Stimulated activated memory B cell treated with anti-CD40 and anti-IgM and Interleukin-4, amounts not matched to agents 10 μg/mL and 1 μg/mL and 100 μg/mL, for 72 hours (primary cell): ENCODE results near the gene TRPM2.
"Not testable (repeated sequence)": the region's sequence is repeated elsewhere in the genome, so short reads cannot be mapped to it uniquely, and the experiment has no call there.

Source experiments
- ATAC-seq: fragments of 150-1000 bp; cut with Tn5 transposase; 2 replicates; pipeline ENCODE4 v1.10.0; 2021
- H3K27ac Mint-ChIP-seq: one replicate; pipeline ENCODE4 v1.8.0; 2022; ENCODE audit warnings: mild to moderate bottlenecking, mixed read lengths
- H3K27me3 Mint-ChIP-seq: one replicate; pipeline ENCODE4 v1.8.0; 2022; ENCODE audit warnings: mixed read lengths
- H3K36me3 Mint-ChIP-seq: one replicate; pipeline ENCODE4 v1.8.0; 2022; ENCODE audit warnings: mixed read lengths
- H3K4me1 Mint-ChIP-seq: one replicate; pipeline ENCODE4 v1.8.0; 2022; ENCODE audit warnings: mixed read lengths
- H3K4me3 Mint-ChIP-seq: one replicate; pipeline ENCODE4 v1.8.0; 2022; ENCODE audit warnings: mild to moderate bottlenecking, moderate library complexity, mixed read lengths
- H3K9me3 Mint-ChIP-seq: one replicate; pipeline ENCODE4 v1.8.0; 2022; ENCODE audit warnings: mixed read lengths

Gene TRPM2

GRCh38 chr21:44337941-44338895 lies 15.2 kb upstream of the TRPM2 start:
- peak; percentile 40 for ATAC-seq
- peaks cover 13% of the 10 kb centered on the region for H3K36me3 Mint-ChIP-seq
- H3K9me3 Mint-ChIP-seq: no peaks in the 10 kb centered on the region
- H3K27ac Mint-ChIP-seq: peak overlapping the region; percentile 100
- H3K4me3 Mint-ChIP-seq: peak overlapping the region; percentile 50
- H3K4me1 Mint-ChIP-seq: peaks cover 35% of the 10 kb centered on the region
- no peaks in the 10 kb centered on the region for H3K27me3 Mint-ChIP-seq

- Mint-ChIP-seq H3K27me3 (no peaks in the 10 kb centered on the region), H3K4me3 (peak within 1 kb of the TSS; percentile 97), H3K4me1 (peaks cover 35% of the 10 kb centered on the region), H3K9me3 (no peaks in the 10 kb centered on the region), H3K27ac (peak within 1 kb of the TSS; percentile 100), H3K36me3 (peaks cover 13% of the 10 kb centered on the region)
- ATAC-seq: peak; percentile 96
Measured at GRCh38 chr21:44338971-44339910, 14.2 kb upstream of the TRPM2 start, which contains the start of gene CFAP410. CFAP410 (minus strand) TSS chr21:44339390; CDS start chr21:44339194, 196 bp downstream.

- ATAC-seq, H3K36me3 Mint-ChIP-seq, H3K9me3 Mint-ChIP-seq, H3K4me3 Mint-ChIP-seq, H3K27ac Mint-ChIP-seq: not testable (repeated sequence)
- Mint-ChIP-seq H3K27me3 (peaks cover 24% of the 10 kb centered on the region), H3K4me1 (peaks cover 25% of the 10 kb centered on the region)
Measured at GRCh38 chr21:44341726-44342458, 11.5 kb upstream of the TRPM2 start.

GRCh38 chr21:44342981-44343380 lies 10.4 kb upstream of the TRPM2 start:
- H3K27me3 Mint-ChIP-seq: peaks cover 24% of the 10 kb centered on the region
- peaks cover 15% of the 10 kb centered on the region for H3K4me1 Mint-ChIP-seq
- H3K4me3 Mint-ChIP-seq, H3K36me3 Mint-ChIP-seq, H3K27ac Mint-ChIP-seq, ATAC-seq, H3K9me3 Mint-ChIP-seq: not testable (repeated sequence)

GRCh38 chr21:44344541-44345183 lies 8.8 kb upstream of the TRPM2 start:
- peak; percentile 13 for ATAC-seq
- no peaks in the 10 kb centered on the region for H3K36me3 Mint-ChIP-seq
- H3K27me3 Mint-ChIP-seq: peaks cover 39% of the 10 kb centered on the region
- H3K4me3 Mint-ChIP-seq: no peak overlapping the region
- H3K4me1 Mint-ChIP-seq: peaks cover 10% of the 10 kb centered on the region
- no peaks in the 10 kb centered on the region for H3K9me3 Mint-ChIP-seq
- no peak overlapping the region for H3K27ac Mint-ChIP-seq

GRCh38 chr21:44345495-44345894 lies 7.9 kb upstream of the TRPM2 start:
- H3K9me3 Mint-ChIP-seq: no peaks in the 10 kb centered on the region
- no peak overlapping the region for H3K4me3 Mint-ChIP-seq
- no peaks in the 10 kb centered on the region for H3K36me3 Mint-ChIP-seq
- H3K27ac Mint-ChIP-seq: no peak overlapping the region
- H3K27me3 Mint-ChIP-seq: peaks cover 42% of the 10 kb centered on the region
- ATAC-seq: no peak
- peaks cover 4% of the 10 kb centered on the region for H3K4me1 Mint-ChIP-seq

- no peak overlapping the region for H3K27ac Mint-ChIP-seq
- peaks cover 8% of the 10 kb centered on the region for H3K4me1 Mint-ChIP-seq
- no peak for ATAC-seq
- no peak overlapping the region for H3K4me3 Mint-ChIP-seq
- H3K9me3 Mint-ChIP-seq: no peaks in the 10 kb centered on the region
- peaks cover 42% of the 10 kb centered on the region for H3K27me3 Mint-ChIP-seq
- H3K36me3 Mint-ChIP-seq: no peaks in the 10 kb centered on the region
Measured at GRCh38 chr21:44347911-44348451, 5.4 kb upstream of the TRPM2 start.

- H3K27me3 Mint-ChIP-seq: peaks cover 42% of the 10 kb centered on the region
- no peak overlapping the region for H3K27ac Mint-ChIP-seq
- H3K4me1 Mint-ChIP-seq: peaks cover 16% of the 10 kb centered on the region
- no peak overlapping the region for H3K4me3 Mint-ChIP-seq
- no peaks in the 10 kb centered on the region for H3K36me3 Mint-ChIP-seq
- no peak for ATAC-seq
- no peaks in the 10 kb centered on the region for H3K9me3 Mint-ChIP-seq
Measured at GRCh38 chr21:44348861-44349260, 4.6 kb upstream of the TRPM2 start.

- Mint-ChIP-seq H3K4me3 (no peak overlapping the region), H3K9me3 (no peaks in the 10 kb centered on the region), H3K27me3 (peaks cover 42% of the 10 kb centered on the region), H3K36me3 (no peaks in the 10 kb centered on the region), H3K4me1 (peaks cover 22% of the 10 kb centered on the region), H3K27ac (no peak overlapping the region)
- ATAC-seq: no peak
Measured at GRCh38 chr21:44349416-44349846, 4.0 kb upstream of the TRPM2 start.

GRCh38 chr21:44349847-44350772 lies 3.3 kb upstream of the TRPM2 start:
- Mint-ChIP-seq H3K36me3 (no peaks in the 10 kb centered on the region), H3K9me3 (no peaks in the 10 kb centered on the region), H3K27ac (no peak overlapping the region), H3K4me1 (peaks cover 29% of the 10 kb centered on the region), H3K27me3 (peaks cover 35% of the 10 kb centered on the region), H3K4me3 (no peak overlapping the region)
- ATAC-seq: peak; percentile 64

- H3K4me3 Mint-ChIP-seq: no peak overlapping the region
- H3K9me3 Mint-ChIP-seq: no peaks in the 10 kb centered on the region
- no peaks in the 10 kb centered on the region for H3K36me3 Mint-ChIP-seq
- H3K4me1 Mint-ChIP-seq: peaks cover 36% of the 10 kb centered on the region
- H3K27me3 Mint-ChIP-seq: peaks cover 28% of the 10 kb centered on the region
- ATAC-seq: no peak
- H3K27ac Mint-ChIP-seq: no peak overlapping the region
Measured at GRCh38 chr21:44350773-44351481, 2.5 kb upstream of the TRPM2 start.

- H3K4me3 Mint-ChIP-seq: no peak overlapping the region
- no peaks in the 10 kb centered on the region for H3K9me3 Mint-ChIP-seq
- H3K36me3 Mint-ChIP-seq: no peaks in the 10 kb centered on the region
- ATAC-seq: no peak
- peaks cover 44% of the 10 kb centered on the region for H3K4me1 Mint-ChIP-seq
- H3K27ac Mint-ChIP-seq: no peak overlapping the region
- H3K27me3 Mint-ChIP-seq: peaks cover 20% of the 10 kb centered on the region
Measured at GRCh38 chr21:44351535-44352252, 1.7 kb upstream of the TRPM2 start.
